Heart right ventricle (tissue), 16 donors: ENCODE results near the gene CD22. TPM values are rescaled to one million over a fixed set of nuclear protein-coding genes. Genes with fewer than 3 reads are reported as not detected.

Source experiments
- ATAC-seq, 8 donors: fragments of 200-7000 bp; cut with Tn5 transposase; one replicate each; pipeline ENCODE4 v1.9.1; 2020; ENCODE audit warnings: mild to moderate bottlenecking in 8 of 8, moderate library complexity in 8 of 8, moderate number of reproducible peaks in 1 of 8
- DNase-seq, 2 donors: peaks; one replicate each; pipeline ENCODE4 v3.0.0-alpha.2; 2020
- H3K27ac ChIP-seq, 10 donors: fragments of 200-600 bp; sonication (generic) in 2 of 10; one replicate each; pipeline versions ENCODE4 v1.5.0 to v1.8.0; 2020 to 2022; ENCODE audit warnings: mild to moderate bottlenecking in 3 of 10
- H3K27me3 ChIP-seq, 7 donors: fragments of 200-600 bp; one replicate each; pipeline ENCODE4 v1.8.0; 2021 to 2022; ENCODE audit warnings: mild to moderate bottlenecking in 2 of 7
- H3K36me3 ChIP-seq, 9 donors: fragments of 200-600 bp; sonication (generic) in 1 of 9; one replicate each; pipeline versions ENCODE4 v1.5.0 to v1.8.0; 2020 to 2022; ENCODE audit warnings: mild to moderate bottlenecking in 2 of 9
- H3K4me1 ChIP-seq, 9 donors: fragments of 200-600 bp; sonication (generic) in 1 of 9; one replicate each; pipeline versions ENCODE4 v1.5.0 to v1.8.0; 2020 to 2022; ENCODE audit warnings: mild to moderate bottlenecking in 4 of 9
- H3K4me3 ChIP-seq, 10 donors: fragments of 200-600 bp; sonication (generic) in 2 of 10; one replicate each; pipeline versions ENCODE4 v1.5.0 to v1.8.0; 2020 to 2022; ENCODE audit warnings: mild to moderate bottlenecking in 7 of 10, moderate library complexity in 2 of 10
- H3K9me3 ChIP-seq, 11 donors: fragments of 200-600 bp in 10 of 11; sonication (generic) in 2 of 11; one replicate each; pipeline versions ENCODE4 v1.5.0 to v1.8.0; 2013 to 2022; ENCODE audit warnings: mild to moderate bottlenecking in 2 of 11, control low read depth in 1 of 11, moderate library complexity in 1 of 11
- WGBS, 2 donors: extraction: QIAGEN DNeasy Blood & Tissue Kit; methylation state at CpG; one replicate each; pipeline ENCODE4 v1.1.7; 2013; ENCODE audit warnings: inconsistent platforms in 1 of 2; 5-methylcytosine and 5-hydroxymethylcytosine counted together
- intact Hi-C, 10 donors: fragments of 100-400 bp; cut with DNase I; formaldehyde crosslinking; loops; one replicate each; pipeline versions ENCODE4 v1.11.1 to v1.14.2; 2022
- polyA plus RNA-seq, 2 donors: library from polyadenylated mRNA; stranded (reverse); fragments of 200-250 nt; gene quantifications; one replicate each; pipeline ENCODE4 v1.2.3, GENCODE V29; 2013
- total RNA-seq, 10 donors: library from RNA; stranded (reverse); fragmentation: NEBNext Ultra II Directional in 3 of 10; extraction: Animal tissue kit (Norgen Biotek cat#: 25700) in 3 of 10; gene quantifications; one replicate each; pipeline versions ENCODE4 v1.2.1 to v1.2.4, GENCODE V29; 2021 to 2023
- TF ChIP-seq, protein P1 (sequence below), 9 donors: fragments of 200-600 bp; sonication (generic) in 2 of 9; IDR thresholded peaks; one replicate each; pipeline versions ENCODE4 v1.5.0 to v1.8.0; 2021 to 2022; ENCODE audit warnings: antibody characterized with exemption in 9 of 9, mild to moderate bottlenecking in 5 of 9, moderate library complexity in 1 of 9
- donor health status: Arrhythmogenic right ventricular cardiomyopathy.
- donor health status: ischemic (EF 13 %, LVEDD 7.1; RV severe dilation, severe dysfunction).
- donor health status: healthy with polysubstance abuse.
- donor health status: DM: no; HTN: yes; CAD: no.
- donor health status: DM: no; HTN: no; CAD: no.
- donor health status: ischemic (EF 25% LVEDD 6.9; RV normal size, moderate dysfunction).
- donor health status: ischemic (EF 25% LVEDD 5.7; RV mildly dilated, moderate dysfunction).
- donor health status: healthy.
- donor health status: DM: yes; HTN: yes; CAD: no.
- donor health status: Ischemic cardiomyopathy.
- donor health status: ischemic (EF 35%, LVEDD 5.7; RV mildly dilated, moderate dysfunction).
- donor health status: nonischemic (EF 11% LVEDD 7.7; RV severe dilation, severe dysfunction).
- donor health status: DM: yes; HTN: yes; CAD: no.
- donor health status: PGD.
- donor health status: ischemic (EF 29% LVEDD 5.4; RV normal size, mild dysfunction).
- donor health status: nonischemic (EF 23%, LVEDD 6.1; RV moderate dilation, normal function).

CD22 gene
- total and polyA plus RNA-seq, 12 donors, result 0.07 to 1.6 (median 0.38) TPM; not detected in 2

- WGBS, 2 donors, result 82 to 83% methylated on average over 13 of the region's 13 CpGs
- no peaks in the 10 kb centered on the region for H3K4me1 ChIP-seq
- TF ChIP-seq, protein P1, sequence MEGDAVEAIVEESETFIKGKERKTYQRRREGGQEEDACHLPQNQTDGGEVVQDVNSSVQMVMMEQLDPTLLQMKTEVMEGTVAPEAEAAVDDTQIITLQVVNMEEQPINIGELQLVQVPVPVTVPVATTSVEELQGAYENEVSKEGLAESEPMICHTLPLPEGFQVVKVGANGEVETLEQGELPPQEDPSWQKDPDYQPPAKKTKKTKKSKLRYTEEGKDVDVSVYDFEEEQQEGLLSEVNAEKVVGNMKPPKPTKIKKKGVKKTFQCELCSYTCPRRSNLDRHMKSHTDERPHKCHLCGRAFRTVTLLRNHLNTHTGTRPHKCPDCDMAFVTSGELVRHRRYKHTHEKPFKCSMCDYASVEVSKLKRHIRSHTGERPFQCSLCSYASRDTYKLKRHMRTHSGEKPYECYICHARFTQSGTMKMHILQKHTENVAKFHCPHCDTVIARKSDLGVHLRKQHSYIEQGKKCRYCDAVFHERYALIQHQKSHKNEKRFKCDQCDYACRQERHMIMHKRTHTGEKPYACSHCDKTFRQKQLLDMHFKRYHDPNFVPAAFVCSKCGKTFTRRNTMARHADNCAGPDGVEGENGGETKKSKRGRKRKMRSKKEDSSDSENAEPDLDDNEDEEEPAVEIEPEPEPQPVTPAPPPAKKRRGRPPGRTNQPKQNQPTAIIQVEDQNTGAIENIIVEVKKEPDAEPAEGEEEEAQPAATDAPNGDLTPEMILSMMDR (IDR thresholded peaks at IDR 0.05), result no peak
- no peak for ATAC-seq
- DNase-seq, result no peak
- H3K9me3 ChIP-seq, result no peaks in the 10 kb centered on the region
- no peak overlapping the region for H3K27ac ChIP-seq
- H3K4me3 ChIP-seq, result no peak overlapping the region
- peaks cover 0 to 24% (median 12%) of the 10 kb centered on the region in 7 donors for H3K27me3 ChIP-seq
- intact Hi-C loops, result no loop called here
- H3K36me3 ChIP-seq, result no peaks in the 10 kb centered on the region
Observed at GRCh38 chr19:35337984-35338296, 9.0 kb downstream of the CD22 start.

- DNase-seq, result no peak
- peaks cover 0 to 22% (median 2%) of the 10 kb centered on the region in 7 donors for H3K27me3 ChIP-seq
- ATAC-seq, result no peak
Observed at GRCh38 chr19:35340431-35340830, 11.4 kb downstream of the CD22 start.

GRCh38 chr19:35341006-35341405, 12.0 kb downstream of the CD22 start:
- no peak overlapping the region for H3K27ac ChIP-seq
- WGBS, 2 donors, result 88 to 89% methylated on average over 16 of the region's 16 CpGs
- DNase-seq, result no peak
- no peaks in the 10 kb centered on the region for H3K9me3 ChIP-seq
- TF ChIP-seq, protein P1 (IDR thresholded peaks at IDR 0.05), result no peak
- H3K4me3 ChIP-seq, result no peak overlapping the region
- no peak for ATAC-seq
- H3K27me3 ChIP-seq, result peaks cover 0 to 25% (median 6%) of the 10 kb centered on the region in 7 donors
- intact Hi-C loops, result no loop called here
- peaks cover 0 to 1% (median 0%) of the 10 kb centered on the region in 9 donors for H3K4me1 ChIP-seq
- no peaks in the 10 kb centered on the region for H3K36me3 ChIP-seq

More at GRCh38 chr19:35340431-35340830, 11.4 kb downstream of the CD22 start:
- intact Hi-C loops, result no loop called here
- TF ChIP-seq, protein P1 (IDR thresholded peaks at IDR 0.05), result no peak
- 81 to 91% methylated on average over 11 of the region's 11 CpGs for WGBS, 2 donors
- H3K36me3 ChIP-seq, result no peaks in the 10 kb centered on the region
- H3K9me3 ChIP-seq, result no peaks in the 10 kb centered on the region
- no peak overlapping the region for H3K4me3 ChIP-seq
- no peaks in the 10 kb centered on the region for H3K4me1 ChIP-seq
- no peak overlapping the region for H3K27ac ChIP-seq

DNA sequence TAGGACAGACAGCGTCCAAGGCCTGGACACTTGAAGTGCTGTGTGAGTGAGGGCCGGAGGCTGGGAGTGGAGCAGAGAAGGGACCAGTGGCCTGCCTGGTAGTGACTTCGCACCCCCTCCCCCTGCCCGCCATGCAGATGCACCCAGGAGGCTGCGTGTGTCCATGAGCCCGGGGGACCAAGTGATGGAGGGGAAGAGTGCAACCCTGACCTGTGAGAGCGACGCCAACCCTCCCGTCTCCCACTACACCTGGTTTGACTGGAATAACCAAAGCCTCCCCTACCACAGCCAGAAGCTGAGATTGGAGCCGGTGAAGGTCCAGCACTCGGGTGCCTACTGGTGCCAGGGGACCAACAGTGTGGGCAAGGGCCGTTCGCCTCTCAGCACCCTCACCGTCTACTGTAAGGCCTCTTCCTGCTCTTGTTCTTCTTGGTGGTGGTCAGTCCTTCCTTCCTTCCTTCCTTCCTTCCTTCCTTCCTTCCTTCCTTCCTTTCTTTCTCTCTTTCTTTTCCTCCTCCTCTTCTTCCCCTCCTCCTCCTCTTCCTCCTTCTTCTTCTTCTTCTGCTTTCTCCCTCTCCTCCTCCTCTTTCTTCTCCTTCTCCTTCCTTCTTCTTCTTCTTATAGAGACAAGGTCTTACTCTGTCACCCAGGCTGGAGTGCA, 12.7 kb downstream of the CD22 start:
- Histone ChIP-seq H3K9me3 (no peaks in the 10 kb centered on the region), H3K4me3 (no peak overlapping the region), H3K4me1 (peaks cover 0 to 8% (median 0%) of the 10 kb centered on the region in 9 donors), H3K27ac (no peak overlapping the region), H3K36me3 (no peaks in the 10 kb centered on the region), H3K27me3 (peaks cover 0 to 23% (median 9%) of the 10 kb centered on the region in 7 donors)
- intact Hi-C loops, result no loop called here
- 85 to 88% methylated on average over 14 of the region's 14 CpGs for WGBS, 2 donors
- no peak for DNase-seq
- ATAC-seq, result no peak
- TF ChIP-seq, protein P1 (IDR thresholded peaks at IDR 0.05), result no peak
